Subcutaneous adipose tissue (tissue), 4 donors: ENCODE results near the gene SOHLH2. TPM values are rescaled to one million over a fixed set of nuclear protein-coding genes. Genes with fewer than 3 reads are reported as not detected.

ENCODE experiments used
- total RNA-seq, 4 donors: library from RNA; depleted of rRNA; stranded (reverse); fragments of >200 nt; gene quantifications; one replicate each; pipeline ENCODE4 v1.1.0, GENCODE V29; 2016
- TF ChIP-seq, protein P1 (sequence below): fragments of 450-650 bp; IDR thresholded peaks from one replicate; pipeline ENCODE4 v1.5.1; 2016; ENCODE audit warnings: low read depth, mild to moderate bottlenecking, control low read depth, antibody characterized with exemption, moderate library complexity

The SOHLH2 gene
- total RNA-seq, 4 donors from 2014 or later, result 0.98 TPM; not detected in 3

DNA sequence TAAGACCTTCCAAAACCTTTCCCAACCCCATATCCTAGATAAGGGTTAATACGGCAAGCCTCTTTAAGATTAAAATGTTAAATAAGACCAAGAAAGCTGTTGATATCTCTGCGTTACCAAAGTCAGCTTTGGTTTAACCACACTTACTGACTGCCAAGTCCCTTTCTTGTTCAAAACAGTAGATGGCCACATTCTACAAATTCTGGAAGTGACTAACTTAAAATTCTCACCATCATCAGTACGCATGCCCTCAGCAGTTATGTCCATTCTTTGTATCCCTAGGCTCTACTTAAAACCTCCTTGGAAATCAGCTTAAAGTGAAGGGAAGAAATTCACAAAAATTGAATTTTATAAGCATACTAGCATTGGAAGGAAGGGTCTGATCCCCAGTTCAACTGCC is 23.6 kb downstream of the SOHLH2 start:
- TF ChIP-seq, protein P1, sequence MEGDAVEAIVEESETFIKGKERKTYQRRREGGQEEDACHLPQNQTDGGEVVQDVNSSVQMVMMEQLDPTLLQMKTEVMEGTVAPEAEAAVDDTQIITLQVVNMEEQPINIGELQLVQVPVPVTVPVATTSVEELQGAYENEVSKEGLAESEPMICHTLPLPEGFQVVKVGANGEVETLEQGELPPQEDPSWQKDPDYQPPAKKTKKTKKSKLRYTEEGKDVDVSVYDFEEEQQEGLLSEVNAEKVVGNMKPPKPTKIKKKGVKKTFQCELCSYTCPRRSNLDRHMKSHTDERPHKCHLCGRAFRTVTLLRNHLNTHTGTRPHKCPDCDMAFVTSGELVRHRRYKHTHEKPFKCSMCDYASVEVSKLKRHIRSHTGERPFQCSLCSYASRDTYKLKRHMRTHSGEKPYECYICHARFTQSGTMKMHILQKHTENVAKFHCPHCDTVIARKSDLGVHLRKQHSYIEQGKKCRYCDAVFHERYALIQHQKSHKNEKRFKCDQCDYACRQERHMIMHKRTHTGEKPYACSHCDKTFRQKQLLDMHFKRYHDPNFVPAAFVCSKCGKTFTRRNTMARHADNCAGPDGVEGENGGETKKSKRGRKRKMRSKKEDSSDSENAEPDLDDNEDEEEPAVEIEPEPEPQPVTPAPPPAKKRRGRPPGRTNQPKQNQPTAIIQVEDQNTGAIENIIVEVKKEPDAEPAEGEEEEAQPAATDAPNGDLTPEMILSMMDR, result no peak

GRCh38 chr13:36188441-36188840 is 25.9 kb downstream of the SOHLH2 start:
- TF ChIP-seq, protein P1, result no peak

DNA sequence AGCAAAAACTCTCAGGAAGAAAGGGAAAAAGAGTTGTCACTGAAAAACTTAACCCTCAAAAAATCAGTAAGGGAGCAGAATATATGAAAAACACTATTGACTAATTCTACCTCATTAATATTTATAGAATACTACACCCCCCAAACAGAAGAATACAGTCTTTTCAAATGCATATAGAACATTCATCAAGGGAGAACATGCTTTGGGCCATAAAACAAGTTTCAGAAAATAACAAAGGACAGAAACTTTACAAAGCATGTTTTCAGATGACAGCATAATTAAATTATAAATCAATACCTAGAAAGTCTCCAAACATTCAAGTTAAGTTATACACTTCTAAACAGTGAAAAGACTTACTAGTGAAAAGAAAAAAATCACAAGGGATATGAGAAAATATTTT is 30.5 kb downstream of the SOHLH2 start:
- TF ChIP-seq, protein P1, result no peak

DNA sequence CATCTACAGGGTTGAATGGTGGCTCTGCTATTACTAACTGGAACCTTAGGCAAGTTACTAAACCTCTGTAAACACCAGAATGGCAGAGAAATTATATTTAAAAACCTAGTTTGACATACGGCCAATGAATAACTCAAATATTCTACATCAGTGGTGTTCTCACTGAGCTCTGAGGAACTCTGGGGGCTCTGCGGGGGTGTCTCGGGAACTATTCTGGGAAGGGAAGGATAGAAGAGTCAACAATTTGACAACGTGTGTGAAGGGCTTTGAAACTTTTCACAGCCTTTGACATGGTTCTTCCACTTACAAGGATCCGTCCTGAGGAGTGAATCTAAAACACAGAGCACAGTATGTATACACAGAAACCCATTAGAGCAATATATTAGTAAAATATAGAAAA is 38.7 kb downstream of the SOHLH2 start:
- TF ChIP-seq, protein P1, result no peak

DNA sequence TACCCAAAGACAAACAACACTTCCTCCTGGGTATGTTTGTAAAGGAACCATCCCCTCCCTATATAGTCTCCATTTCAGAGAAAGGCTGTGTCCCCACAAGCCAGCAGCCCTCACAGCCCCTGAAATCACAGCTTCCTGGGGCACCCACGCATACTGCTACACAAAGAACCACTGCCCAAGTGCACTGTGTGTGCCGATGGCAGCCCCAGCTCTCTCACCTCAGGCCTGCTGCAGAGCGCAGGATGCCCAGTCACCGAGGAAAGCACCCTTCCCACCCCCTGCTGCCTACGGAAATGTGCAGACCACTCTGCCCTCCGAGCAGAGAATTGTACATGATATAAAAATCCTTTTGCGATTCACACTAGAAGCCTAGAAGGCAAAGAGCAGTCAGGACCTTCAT is 39.4 kb downstream of the SOHLH2 start:
- TF ChIP-seq, protein P1, result no peak

DNA sequence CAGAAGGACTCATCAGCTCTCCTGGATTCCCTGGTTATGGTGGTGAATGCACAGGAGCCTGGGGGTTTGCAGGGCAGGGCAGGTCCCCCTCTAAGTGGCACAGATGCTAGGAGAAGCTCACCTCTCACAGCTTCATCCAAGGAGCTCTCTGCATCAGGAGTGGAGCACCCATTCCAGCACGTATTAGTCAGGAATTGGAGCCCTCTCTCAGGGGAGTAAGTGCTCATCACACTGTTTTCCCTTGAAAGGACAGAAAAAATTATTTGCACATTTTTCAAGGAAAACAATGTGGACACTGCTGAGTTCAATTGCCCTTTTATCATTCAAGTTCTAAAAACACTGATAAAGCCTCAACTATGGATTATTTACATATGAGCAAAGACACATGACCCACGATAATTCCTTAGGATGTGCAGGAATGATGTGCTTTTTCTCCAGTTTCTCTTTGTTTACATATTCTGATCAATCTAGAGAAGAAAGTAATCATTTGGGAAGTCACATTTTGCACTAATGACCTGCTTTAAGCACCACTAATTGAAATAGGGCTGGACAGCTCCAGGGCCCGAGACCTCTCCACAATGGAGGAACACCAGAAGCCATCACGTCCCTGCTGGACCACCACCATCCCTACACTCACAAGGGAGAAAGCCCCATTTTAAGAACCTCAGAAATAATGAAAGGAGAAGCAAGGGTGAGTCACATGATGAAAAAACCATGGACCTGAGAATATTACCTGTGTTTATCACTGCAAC is 40.6 kb downstream of the SOHLH2 start:
- TF ChIP-seq, protein P1, result no peak

GRCh38 chr13:36166046-36166445 is 48.3 kb downstream of the SOHLH2 start:
- TF ChIP-seq, protein P1, result no peak
